Measurements from ENCODE around the gene FOXK1.

The FOXK1 gene

DNA sequence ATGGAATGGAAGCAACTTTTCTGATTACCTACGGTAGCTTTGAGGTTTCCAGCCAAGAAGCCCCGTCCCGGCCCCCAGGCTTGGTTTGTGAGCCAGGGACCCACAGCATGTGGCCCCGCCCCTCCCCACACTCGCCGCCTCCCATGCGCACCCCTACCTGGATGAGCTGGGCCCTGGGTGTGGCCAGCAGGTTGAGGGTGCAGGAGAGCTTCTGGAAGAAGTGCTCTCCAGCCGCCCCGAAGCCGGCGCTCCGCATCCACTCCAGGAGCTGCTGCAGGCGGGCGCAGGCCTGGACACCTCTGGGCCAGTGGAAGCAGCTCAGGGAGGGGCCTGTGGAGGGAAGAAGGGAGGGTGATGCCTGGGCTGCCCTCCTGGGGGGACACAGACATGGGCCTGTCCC is 133.0 kb downstream of the FOXK1 start (continued):
- no peak for TF ChIP-seq ZSCAN5A (tag by site-specific recombination; IDR thresholded peaks at IDR 0.05)
- TF ChIP-seq SP2 (tag by site-specific recombination; IDR thresholded peaks at IDR 0.05) = no peak

GRCh38 chr7:4815609-4816418 is 133.7 kb downstream of the FOXK1 start:
- POLR2A ChIA-PET = no interaction called here
- no peak for TF ChIP-seq GLIS1 (tag by site-specific recombination; IDR thresholded peaks at IDR 0.05)
- TF ChIP-seq, protein P1, sequence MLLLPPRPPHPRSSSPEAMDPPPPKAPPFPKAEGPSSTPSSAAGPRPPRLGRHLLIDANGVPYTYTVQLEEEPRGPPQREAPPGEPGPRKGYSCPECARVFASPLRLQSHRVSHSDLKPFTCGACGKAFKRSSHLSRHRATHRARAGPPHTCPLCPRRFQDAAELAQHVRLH (tag by site-specific recombination; IDR thresholded peaks at IDR 0.05) = no peak
- no peak for TF ChIP-seq ZNF514 (tag by site-specific recombination; IDR thresholded peaks at IDR 0.05)
- TF ChIP-seq PRDM10 (tag by site-specific recombination; IDR thresholded peaks at IDR 0.05) = no peak
- no peak for TF ChIP-seq RBAK (tag by site-specific recombination; IDR thresholded peaks at IDR 0.05)
- TF ChIP-seq ZNF114 (tag by site-specific recombination; IDR thresholded peaks at IDR 0.05) = no peak
- no peak for TF ChIP-seq ZSCAN16 (tag by site-specific recombination; IDR thresholded peaks at IDR 0.05)
- TF ChIP-seq ZNF324 (tag by site-specific recombination; IDR thresholded peaks at IDR 0.05) = no peak
- no peak for TF ChIP-seq PRDM6 (tag by site-specific recombination; IDR thresholded peaks at IDR 0.05)
- no peak for TF ChIP-seq ZBTB11 (tag by site-specific recombination; conservative IDR thresholded peaks at IDR 0.05; ENCODE audit: low read depth)
- TF ChIP-seq ZNF341 (tag by site-specific recombination; IDR thresholded peaks at IDR 0.05; ENCODE audit: low read depth) = no peak
- no peak for TF ChIP-seq ZNF354C (tag by site-specific recombination; IDR thresholded peaks at IDR 0.05; ENCODE audit: borderline replicate concordance, low read depth)
- TF ChIP-seq ZNF214 (tag by site-specific recombination; IDR thresholded peaks at IDR 0.05; ENCODE audit: borderline replicate concordance) = no peak
- TF ChIP-seq, protein P2, sequence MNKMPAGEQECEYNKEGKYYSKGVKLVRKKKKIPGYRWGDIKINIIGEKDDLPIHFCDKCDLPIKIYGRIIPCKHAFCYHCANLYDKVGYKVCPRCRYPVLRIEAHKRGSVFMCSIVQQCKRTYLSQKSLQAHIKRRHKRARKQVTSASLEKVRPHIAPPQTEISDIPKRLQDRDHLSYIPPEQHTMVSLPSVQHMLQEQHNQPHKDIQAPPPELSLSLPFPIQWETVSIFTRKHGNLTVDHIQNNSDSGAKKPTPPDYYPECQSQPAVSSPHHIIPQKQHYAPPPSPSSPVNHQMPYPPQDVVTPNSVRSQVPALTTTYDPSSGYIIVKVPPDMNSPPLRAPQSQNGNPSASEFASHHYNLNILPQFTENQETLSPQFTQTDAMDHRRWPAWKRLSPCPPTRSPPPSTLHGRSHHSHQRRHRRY (tag by site-specific recombination; IDR thresholded peaks at IDR 0.05) = no peak
- no peak for TF ChIP-seq ZNF140 (tag by site-specific recombination; IDR thresholded peaks at IDR 0.05)
- TF ChIP-seq ZFP3 (tag by site-specific recombination; IDR thresholded peaks at IDR 0.05; ENCODE audit: low read depth) = no peak
- no peak for TF ChIP-seq ZNF654 (tag by site-specific recombination; IDR thresholded peaks at IDR 0.05; ENCODE audit: low read depth)
- no peak for TF ChIP-seq ZNF202 (tag by site-specific recombination; IDR thresholded peaks at IDR 0.05; ENCODE audit: borderline replicate concordance)
- TF ChIP-seq PBX3 (CRISPR knock-in tag; IDR thresholded peaks at IDR 0.05) = no peak
- no peaks in the 10 kb centered on the region for H3K4me1 ChIP-seq (ENCODE audit: control insufficient read depth, insufficient read depth, low read length)
- H3K36me3 ChIP-seq (ENCODE audit: control insufficient read depth in 2 of 2, insufficient read depth in 1 of 2, low read length in 2 of 2) = no peaks in the 10 kb centered on the region; a peak in 1 of 3 replicates
- CTCF ChIA-PET = interaction anchor here (0.6 to 0.7 kb wide), 3 partner anchors 18 to 793 kb away, joined by 3 to 4 read pairs (median 3); no protein-coding TSS in a partner anchor
- no peak overlapping the region for H3K4me3 ChIP-seq (ENCODE audit: low read depth, low read length)
- no peak overlapping the region for H3K27ac ChIP-seq (ENCODE audit: extremely low read depth, low read depth, low read length)
- no peaks in the 10 kb centered on the region for H3K9me3 ChIP-seq (ENCODE audit: control insufficient read depth, insufficient read depth, low read depth, low read length)
